HG03135 (cell line): Measurements from ENCODE around the gene RPS4Y1.
"Not testable (repeated sequence)": the region's sequence is repeated elsewhere in the genome, so short reads cannot be mapped to it uniquely, and the experiment has no call there.

Experiments used
- ATAC-seq: cut with Tn5 transposase; IDR thresholded peaks from one replicate; pipeline ENCODE4 v1.9.1; 2021; ENCODE audit warnings: mild to moderate bottlenecking, moderate library complexity; ENCODE audit not compliant: unreplicated experiment

The RPS4Y1 gene

DNA sequence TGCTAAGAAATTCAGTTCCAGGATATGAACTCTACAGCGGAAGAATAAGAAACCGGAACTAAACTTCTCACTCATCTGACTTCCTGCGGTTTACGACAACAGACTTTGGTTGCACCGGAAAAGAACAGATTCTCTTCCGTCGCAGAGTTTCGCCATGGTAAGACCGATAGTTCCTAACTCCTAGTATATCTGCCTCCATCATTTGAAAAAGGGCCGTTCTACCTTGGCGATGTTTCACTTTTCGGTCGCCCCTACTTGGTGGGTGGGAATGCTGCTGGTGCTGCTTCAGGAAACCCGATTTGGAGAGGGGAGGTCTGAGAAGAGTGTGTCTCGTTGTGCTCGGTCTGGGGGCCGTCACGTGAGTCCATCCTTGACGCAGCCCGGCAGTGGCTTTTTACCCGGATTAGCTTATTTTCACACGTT, at the start of gene RPS4Y1:
Gene RPS4Y1, plus strand, starts transcription at position 132 of the 423 bp plus-strand sequence. Its CDS starts 23 bp downstream, at position 155.
- ATAC-seq: no peak

DNA sequence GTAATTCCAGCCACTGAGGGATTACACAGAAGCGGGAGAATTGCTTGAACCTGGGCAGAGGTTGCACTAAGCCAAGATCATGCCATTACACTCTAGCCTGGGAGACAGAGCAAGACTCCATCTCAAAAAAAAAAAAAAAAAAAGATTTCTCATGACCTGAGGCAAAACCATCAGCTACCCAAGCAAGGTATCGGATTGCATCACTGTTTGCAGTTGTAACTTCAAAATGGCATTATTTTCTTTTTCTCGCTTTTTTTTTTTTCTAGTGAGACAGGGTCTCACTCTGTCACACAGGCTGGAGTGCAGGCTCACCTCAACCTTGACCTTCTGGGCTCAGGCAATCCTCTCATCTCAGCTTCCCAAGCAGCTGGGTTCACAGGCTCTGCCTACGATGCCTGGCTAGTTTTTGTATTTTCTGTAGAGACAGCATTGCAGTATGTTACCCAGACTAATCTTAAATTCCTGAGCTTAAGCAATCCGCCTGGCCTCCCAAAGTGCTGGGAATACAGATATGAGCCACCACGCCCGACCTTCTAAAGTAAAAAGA, 44.4 kb upstream of the RPS4Y1 start:
- no peak for ATAC-seq

DNA sequence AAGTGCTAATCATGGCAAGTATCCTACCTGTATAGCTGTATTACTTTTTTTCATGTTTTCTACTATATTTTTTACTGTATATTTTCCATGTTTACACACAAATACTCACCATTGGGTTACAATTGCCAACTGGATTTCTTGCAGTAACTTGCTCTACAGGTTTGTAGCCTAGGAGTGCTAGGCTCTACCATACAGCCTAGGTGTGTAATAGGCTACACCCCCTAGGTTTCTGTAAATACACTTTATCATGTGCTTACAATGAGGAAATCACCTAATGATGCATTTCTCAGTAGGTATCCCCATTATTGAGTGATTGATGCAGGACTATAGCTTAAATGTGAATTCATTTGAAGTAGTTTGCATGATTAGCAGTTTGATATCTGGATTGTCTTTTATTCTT, 43.4 kb upstream of the RPS4Y1 start:
- no peak for ATAC-seq

DNA sequence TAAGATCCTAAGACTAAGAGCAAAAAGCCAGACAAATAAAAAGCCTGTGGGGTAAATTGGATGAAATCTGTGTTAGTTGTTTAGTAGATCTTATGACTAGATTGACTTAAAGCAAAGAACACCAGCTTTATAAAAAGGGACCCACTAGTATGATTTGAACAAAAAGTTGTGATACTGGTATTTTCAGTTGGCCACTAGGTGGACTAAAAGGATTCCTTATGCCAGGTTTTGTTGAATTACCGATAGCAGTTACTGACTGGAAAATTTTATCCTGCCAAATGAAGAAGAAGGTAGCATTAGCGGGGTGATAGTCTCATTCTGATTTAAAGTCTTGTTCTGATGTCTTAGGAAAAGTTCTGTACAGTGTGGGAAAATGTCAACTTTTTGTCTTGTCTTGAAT, 41.2 kb upstream of the RPS4Y1 start:
- ATAC-seq: no peak

DNA sequence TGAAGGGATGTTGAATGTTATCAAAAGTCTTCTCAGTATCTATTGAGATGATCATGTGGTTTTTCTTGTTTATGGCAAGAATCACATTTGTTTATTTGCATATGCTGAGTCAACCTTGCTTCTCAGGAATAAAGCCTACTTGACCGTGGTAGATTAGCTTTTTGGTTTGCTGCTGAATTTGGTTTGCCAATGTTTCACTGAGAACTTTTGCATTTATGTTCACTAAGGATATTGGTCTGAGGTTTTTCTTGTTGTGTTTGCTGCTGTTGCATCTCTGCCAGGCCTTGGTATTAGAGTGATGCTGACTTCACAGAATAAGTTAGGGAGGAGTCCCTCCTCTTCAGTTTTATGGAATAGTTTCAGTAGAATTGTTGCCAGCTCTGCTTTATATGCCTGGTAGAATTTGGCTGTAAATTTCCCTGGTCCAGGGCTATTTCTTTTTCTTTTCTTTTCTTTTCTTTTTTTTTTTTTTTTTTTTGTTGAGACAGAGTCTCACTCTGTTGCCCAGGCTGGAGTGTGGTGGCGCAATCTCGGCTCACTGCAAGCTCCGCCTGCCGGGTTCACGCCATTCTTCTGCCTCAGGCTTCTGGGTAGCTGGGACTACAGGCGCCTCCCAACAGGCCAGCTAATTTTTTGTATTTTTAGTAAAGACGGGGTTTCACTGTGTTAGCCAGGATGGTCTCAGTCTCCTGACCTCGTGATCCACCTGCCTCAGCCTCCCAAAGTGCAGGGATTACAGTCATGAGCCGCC, 24.1 kb upstream of the RPS4Y1 start:
- ATAC-seq: not testable (repeated sequence)

DNA sequence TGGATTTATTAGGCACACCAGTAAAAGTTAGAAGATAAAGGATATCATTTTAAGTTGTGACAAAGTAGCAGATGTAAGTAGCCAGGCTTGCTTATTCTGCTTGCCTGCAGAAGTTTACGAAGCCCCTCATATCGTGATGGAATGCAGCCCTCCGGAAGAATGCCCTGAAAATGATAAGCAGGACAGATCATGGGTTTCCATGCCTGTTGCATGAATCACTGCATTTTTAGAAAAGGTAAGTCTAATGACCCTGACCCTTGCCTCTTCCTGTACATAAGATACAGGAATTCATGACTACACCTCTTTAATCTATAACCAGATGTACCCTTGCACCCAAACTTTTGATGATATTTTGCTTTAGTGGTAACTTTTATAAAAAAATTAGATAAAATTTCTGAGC, 16.9 kb upstream of the RPS4Y1 start:
- no peak for ATAC-seq

DNA sequence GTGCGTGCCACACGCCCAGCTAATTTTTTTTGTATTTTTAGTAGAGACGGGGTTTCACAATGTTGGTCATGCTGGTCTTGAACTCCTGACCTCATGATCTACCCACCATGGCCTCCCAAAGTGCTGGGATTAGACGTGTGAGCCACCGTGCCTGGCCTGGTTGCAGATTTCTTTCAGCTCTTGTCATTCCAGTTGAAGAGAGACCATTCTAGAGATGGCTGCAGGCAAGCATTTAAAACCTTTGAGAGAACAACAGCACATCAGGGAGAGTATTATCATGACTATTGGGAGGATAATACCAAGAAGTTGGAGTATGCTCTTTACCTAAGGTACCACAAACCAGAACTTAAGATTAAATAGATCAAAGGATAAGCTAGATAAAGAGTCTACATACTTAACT, 12.9 kb upstream of the RPS4Y1 start:
- ATAC-seq: no peak

DNA sequence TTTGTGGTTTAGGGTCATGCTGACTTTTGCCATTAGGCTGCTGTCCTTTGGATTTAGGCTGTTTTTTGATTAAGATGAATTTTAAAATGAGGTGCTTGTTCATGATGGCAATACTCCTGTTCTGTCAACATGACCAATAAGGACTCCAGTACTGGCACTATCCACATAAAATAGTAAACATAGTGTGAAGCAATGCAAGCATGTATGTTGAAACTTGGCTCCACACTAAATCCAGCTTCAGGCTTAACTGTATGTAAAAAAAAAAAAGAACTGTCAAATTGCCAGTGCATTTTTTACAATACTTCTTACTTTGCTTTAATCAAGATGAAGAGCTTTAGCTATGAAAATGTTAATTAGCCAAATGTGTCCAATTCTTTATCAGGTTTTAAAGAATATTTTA, 6.2 kb upstream of the RPS4Y1 start:
- no peak for ATAC-seq

DNA sequence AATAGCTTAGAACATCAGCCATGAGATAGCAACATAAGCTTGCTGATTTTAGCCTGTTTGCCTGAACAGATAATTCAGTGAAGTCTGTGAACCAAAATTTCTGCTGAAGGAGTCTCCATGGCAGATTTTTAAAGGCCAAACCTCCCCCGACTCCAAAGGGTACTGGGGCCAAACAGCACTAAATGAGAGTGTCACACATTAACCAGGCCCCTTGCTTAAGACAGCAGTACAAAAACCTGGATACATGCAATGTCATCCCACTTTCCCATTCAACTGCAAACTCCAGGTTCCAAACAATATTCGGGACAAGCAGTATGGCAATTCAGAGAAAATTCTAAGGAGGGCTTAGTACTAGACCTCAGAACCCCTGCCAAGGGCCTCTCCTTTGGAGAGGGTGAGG, 4.3 kb upstream of the RPS4Y1 start:
- no peak for ATAC-seq

DNA sequence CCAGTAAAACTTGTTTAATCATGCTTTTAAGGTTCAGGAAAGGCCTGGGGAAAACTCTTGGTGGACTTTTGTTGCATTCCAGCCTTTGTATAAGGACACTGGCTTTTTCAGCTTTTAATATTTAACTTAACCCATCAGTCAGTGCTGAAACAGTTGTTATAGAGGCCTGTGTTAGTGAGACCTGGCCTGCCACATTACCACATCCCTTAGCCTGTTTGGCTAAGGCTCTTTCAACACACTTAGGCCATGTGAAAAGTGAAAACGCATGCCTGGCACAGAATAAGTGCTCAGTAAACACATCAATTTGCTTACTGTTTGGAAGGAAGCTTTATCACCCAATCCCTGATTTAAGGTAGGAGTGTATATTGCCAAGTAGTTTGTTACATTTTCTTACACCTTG, 3.5 kb upstream of the RPS4Y1 start:
- ATAC-seq: no peak

DNA sequence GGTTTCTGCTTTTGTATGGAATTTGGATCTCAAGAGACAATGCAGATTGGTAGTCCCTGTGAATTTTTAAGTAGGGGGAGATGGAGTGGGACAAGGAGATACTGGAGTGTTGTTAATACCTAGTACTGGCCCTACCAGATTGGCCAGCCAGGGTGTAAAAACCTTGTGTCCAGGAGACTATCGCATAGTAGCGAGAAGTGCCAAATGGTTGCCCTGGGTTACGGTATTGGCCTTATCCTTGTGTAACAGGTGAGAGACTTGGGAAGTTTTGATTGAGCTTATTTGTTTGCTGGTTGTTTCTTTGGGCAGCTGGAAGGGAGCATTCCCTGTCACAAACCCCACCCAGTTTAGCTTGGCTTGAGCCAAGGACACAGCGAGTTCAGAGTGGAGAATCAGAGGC, 5.4 kb downstream of the RPS4Y1 start:
- ATAC-seq: no peak

DNA sequence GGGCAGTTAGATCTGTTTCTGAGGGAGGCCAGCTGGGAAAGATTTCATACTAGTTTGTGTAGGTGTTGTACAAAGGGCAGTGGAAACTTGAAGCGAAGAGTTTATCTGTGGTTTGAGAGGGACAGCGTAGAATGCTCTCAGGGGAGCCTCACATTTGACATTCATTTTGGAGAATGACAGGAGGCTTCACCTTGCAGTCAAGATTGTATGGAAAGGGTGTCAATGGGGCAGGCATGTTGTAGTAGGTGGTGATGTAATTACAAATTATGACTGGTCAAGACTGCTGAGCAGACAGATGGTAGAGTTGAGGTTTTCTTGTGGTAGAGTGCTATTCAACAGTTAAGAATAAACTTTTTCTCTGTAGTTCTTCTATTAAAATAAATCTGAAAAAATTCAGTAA, 7.0 kb downstream of the RPS4Y1 start:
- ATAC-seq: no peak

DNA sequence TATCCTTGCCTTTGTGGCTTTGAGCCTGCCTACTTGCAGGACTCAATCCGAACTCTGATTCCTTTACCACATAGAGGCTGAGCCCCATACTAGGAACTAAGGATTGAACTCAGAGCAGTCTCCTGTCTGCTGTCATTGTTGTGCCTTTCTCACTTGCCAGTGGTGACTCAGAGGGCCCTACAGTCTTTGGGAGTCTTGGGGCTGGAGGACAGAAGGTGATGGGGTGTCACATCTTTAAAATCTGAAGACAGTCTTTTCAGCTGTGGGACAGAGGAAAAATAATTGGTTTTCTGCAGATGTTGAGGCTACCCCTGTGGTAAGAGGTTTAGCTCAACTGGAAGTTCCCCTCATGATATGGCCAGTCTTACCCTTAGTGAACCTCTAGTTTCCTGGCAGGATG, 8.0 kb downstream of the RPS4Y1 start:
- ATAC-seq: no peak

DNA sequence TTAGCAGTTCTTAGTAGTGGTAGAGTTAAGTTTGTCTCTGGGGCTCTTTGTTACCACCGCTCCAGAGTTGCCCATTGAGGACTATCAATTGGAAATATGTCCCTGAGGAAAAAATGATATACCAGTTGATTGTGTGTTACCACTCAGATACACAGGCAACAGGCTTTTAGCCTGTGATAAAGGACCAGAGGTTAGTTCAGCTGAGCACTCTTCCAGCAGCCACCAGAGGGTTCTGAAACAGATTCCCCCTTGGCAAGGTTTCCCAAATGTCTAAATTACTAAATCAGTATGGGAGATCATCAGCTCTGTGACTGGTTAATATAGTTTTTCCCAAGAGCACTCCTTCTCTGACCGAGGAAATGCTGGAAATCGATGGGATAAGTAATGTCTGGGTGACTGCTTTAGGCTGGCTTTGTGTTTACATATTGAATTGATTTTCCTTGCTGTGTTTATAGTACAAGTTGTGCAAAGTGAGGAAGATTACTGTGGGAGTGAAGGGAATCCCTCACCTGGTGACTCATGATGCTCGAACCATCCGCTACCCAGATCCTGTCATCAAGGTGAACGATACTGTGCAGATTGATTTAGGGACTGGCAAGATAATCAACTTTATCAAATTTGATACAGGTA, 12.9 kb downstream of the RPS4Y1 start:
- ATAC-seq: no peak

DNA sequence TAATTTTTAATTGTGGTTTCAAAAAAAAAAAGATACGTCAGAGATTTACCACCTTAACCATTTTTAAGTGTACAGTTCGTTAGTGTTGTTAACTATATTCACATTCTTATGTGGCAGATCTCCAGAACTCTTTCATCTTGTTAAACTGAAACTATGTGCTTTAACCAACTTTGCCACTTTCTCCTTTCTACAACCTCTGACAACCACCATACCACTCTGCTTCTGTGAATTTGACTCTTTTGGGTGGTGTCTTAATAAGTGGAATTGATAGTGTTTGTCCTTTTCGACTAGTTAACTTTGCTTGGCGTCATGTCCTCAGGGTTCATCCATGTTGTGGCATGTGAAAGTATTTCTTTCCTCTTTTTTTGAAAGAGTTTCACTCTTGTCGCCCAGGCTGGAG, 15.7 kb downstream of the RPS4Y1 start:
- no peak for ATAC-seq

DNA sequence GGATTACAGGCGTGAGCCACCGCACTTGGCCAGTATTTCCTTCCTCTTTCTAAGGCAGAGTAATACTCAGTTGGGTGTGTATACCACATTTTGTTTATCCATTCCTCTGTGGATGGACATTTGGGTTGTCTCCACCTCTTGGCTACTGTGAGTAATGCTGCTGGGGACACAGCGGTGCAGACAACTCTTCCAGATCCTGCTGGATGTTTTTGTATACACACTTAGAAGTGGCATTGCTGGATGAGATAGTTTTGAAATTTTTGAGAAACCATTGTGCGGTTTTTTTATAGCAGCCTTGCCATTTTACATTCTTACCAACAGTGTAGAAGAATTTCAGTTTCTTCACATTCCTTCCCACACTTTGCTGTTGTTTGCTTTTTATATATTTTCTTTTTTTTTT, 16.3 kb downstream of the RPS4Y1 start:
- no peak for ATAC-seq

DNA sequence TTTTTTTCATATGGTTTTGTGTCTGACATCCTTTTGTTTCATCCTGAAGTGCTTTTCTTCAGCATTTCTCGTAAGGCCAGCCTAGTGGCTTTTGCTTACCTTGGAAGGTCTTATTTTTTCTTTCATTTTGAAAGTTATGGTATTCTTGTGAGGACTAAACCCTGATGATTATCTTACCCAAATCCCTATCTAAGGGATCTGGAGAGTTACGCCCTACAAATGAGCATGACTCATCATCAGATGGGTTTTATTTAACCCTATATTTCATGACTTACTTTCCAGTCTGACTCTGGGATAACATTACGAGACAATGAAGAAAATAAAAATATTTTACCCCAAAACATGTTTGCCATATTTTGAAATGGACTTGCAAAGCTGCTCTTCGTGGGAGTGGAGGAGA, 18.4 kb downstream of the RPS4Y1 start:
- no peak for ATAC-seq

DNA sequence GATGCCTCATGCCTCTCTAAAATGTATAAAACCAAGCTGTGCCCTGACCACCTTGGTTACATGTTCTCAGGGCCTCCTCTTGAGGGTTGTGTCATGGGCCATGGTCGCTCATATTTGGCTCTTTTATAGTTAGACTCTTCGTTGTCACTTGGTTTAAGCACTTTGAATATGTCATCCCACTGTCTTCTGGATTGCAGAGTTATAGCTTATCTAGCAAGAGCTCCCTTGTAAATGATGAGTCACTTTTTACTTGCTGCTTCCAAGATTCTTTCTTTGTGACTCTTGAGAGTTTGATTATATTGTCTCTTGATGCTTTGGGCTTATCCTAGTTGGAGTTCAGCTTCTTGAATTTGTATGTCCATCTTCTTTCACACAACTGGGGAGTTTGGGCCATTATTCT, 19.1 kb downstream of the RPS4Y1 start:
- ATAC-seq: no peak

DNA sequence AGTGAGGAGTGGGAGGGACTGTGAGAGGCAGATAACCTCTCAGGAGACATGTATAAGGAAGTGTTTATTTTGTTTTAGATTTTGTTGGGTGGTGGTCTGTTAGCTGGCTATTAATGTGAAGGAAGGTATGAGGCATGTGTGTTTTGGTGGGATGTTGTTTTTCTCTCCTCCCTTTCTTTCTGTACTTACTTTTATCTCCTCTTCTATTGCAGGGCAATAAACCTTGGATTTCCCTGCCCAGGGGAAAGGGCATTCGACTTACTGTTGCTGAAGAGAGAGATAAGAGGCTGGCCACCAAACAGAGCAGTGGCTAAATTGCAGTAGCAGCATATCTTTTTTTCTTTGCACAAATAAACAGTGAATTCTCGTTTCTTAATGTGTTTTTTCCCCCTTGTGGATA, 25.2 kb downstream of the RPS4Y1 start:
- ATAC-seq: no peak

DNA sequence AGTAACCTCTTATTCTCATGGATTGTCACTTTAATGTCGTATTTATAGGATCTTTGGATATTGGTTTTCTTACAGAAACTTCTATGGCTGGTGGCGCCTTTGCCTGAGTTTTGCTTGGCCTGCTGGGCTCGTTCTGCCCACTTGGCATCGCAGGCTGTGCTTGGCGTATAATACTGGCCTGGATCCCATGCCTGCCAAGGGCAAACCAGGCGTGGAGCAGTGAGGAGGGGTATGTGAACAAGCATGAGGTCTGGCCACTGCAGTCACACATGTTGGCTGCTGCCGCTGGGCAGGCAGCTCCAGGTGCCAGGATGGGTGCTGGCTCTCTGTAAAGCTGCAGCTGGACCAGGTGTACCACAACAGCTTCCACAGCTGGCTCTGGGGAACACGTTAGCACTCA, 26.1 kb downstream of the RPS4Y1 start:
- ATAC-seq: no peak

DNA sequence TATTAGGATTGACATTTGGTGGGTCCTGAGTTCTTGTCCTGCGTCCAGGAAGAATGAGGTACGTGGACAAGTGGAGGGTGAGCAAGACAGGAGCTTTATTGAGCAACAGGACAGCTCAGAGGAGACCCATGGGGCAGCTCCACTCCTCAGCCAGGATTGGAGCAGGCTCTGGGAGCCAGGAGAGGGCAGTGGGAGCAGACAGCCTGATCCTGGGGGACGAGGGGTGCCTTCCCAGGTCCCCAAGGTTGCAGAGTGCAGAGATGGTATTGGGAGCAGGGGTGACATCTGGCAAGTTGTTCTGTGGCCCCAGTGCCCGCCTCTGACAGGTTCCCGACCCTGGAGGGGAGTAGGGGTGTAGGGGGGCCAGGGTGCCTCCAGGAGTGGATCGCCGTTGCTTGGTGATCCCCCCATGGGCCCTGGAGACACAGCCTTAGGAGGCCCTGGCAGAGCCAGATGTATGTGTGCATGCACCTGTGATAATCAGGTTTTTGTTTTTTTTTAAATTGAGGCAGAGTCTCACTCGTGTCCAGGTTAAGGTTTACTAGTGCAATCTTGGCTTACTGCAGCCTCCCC, 26.7 kb downstream of the RPS4Y1 start:
- ATAC-seq: no peak

DNA sequence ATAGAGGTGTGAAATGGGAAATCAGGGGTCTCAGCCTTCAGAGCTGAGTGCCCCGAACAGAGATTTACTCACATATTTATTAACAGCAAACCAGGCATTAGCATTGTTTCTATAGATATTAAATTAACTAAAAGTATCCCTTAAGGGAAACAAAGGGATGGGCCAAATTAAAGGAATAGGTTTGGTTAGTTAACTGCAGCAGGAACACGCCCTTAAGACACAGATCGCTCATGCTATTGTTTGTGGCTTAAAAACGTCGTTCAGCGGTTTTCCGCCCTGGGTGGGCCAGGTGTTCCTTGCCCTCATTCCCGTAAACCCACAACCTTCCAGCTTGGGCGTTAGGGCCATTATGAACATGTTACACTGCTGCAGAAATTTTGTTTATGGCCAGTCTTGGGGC, 30.8 kb downstream of the RPS4Y1 start:
- not testable (repeated sequence) for ATAC-seq
